Panc1 (cell line): ENCODE measurements around the gene PRND. TPM values are rescaled to one million over a fixed set of nuclear protein-coding genes. Genes with fewer than 3 reads are reported as not detected.
"Not testable (repeated sequence)": the region's sequence is repeated elsewhere in the genome, so short reads cannot be mapped to it uniquely, and the experiment has no call there.

Experiments
- ATAC-seq: fragments of 200-7000 bp; cut with Tn5 transposase; 2 replicates; pipeline ENCODE4 v1.9.1; 2020; ENCODE audit warnings: mild to moderate bottlenecking, moderate library complexity
- BruUV-seq: library from RNA; stranded (reverse); fragments of 400-500 nt; replicated peaks from 2 replicates; lab custom pipeline; 2021; lab: Mats Ljungman, UMichigan
- CTCF ChIA-PET: fragments of 300-600 bp; sonication (Branson Sonifier 250); formaldehyde crosslinking; loops from one replicate; lab custom pipeline; 2022; ENCODE audit warnings: antibody characterized with exemption; lab: Charles Lee
- POLR2A ChIA-PET: fragments of 300-600 bp; sonication (Branson Sonifier 250); formaldehyde crosslinking; loops from one replicate; lab custom pipeline; 2022; ENCODE audit warnings: antibody characterized with exemption; lab: Charles Lee
- DNase-seq: peaks from one replicate; pipeline ENCODE4 v3.0.0-alpha.2; 2010; ENCODE audit warnings: low read depth, low spot score
- H3K27ac ChIP-seq: 2 replicates; pipeline ENCODE4 v1.5.1; 2011; ENCODE audit warnings: mild to moderate bottlenecking, low read length, inconsistent platforms
- H3K27me3 ChIP-seq: fragments of 200-500 bp; sonication (Bioruptor generic); 2 replicates; pipeline ENCODE4 v1.6.0; 2014; ENCODE audit warnings: low read length, inconsistent platforms; ENCODE audit not compliant: control insufficient read depth, insufficient read depth
- H3K36me3 ChIP-seq: fragments of 200-500 bp; sonication (Bioruptor generic); 2 replicates; pipeline ENCODE4 v1.5.1; 2014; ENCODE audit warnings: inconsistent platforms, mild to moderate bottlenecking, low read length, moderate library complexity; ENCODE audit not compliant: control insufficient read depth, insufficient read depth
- H3K4me1 ChIP-seq: 2 replicates; pipeline ENCODE4 v1.5.1; 2011; ENCODE audit warnings: inconsistent platforms, mild to moderate bottlenecking, low read length, moderate library complexity; ENCODE audit not compliant: control insufficient read depth, insufficient read depth
- H3K4me3 ChIP-seq, 2 experiments: 2 replicates each; pipeline ENCODE4 v1.5.1; 2011 to 2012; ENCODE audit warnings: low read depth in 2 of 2, low read length in 2 of 2, mild to moderate bottlenecking in 2 of 2, inconsistent platforms in 1 of 2, moderate library complexity in 1 of 2
- H3K9me3 ChIP-seq: fragments of 200-500 bp; sonication (Bioruptor generic); 2 replicates; pipeline ENCODE4 v1.5.1; 2014; ENCODE audit warnings: low read depth, mild to moderate bottlenecking, inconsistent platforms, low read length, moderate library complexity; ENCODE audit not compliant: control insufficient read depth, insufficient read depth
- CTCF ChIP-seq: fragments of 450-650 bp; IDR thresholded peaks from 2 replicates; pipeline ENCODE4 v1.5.1; 2017; ENCODE audit warnings: mild to moderate bottlenecking
- POLR2AphosphoS5 ChIP-seq: IDR thresholded peaks from 2 replicates; pipeline ENCODE4 v1.6.1; 2012; ENCODE audit warnings: mild to moderate bottlenecking, low read depth, low read length, moderate library complexity
- REST ChIP-seq, 2 experiments: IDR thresholded peaks; 2 replicates each; pipeline ENCODE4 v1.6.1; 2011 to 2012; ENCODE audit warnings: low read depth in 2 of 2, control low read depth in 1 of 2, low read length in 1 of 2, mild to moderate bottlenecking in 1 of 2, moderate library complexity in 1 of 2; ENCODE audit not compliant: insufficient read depth in 1 of 2
- SIN3A ChIP-seq: IDR thresholded peaks from 2 replicates; pipeline ENCODE4 v1.6.1; 2012; ENCODE audit warnings: low read depth, mild to moderate bottlenecking, low read length, moderate library complexity, borderline replicate concordance; ENCODE audit not compliant: insufficient read depth
- TCF7L2 ChIP-seq: IDR thresholded peaks from 2 replicates; pipeline ENCODE4 v1.6.1; 2011; ENCODE audit warnings: mild to moderate bottlenecking, low read depth, low read length, inconsistent platforms
- in situ Hi-C: cut with HindIII; loops from 2 replicates; pipeline ENCODE4 v1.10.0; 2016; ENCODE audit warnings: low sequenced_read_pairs, low pct_unique_long_range_greater_than_20kb
- intact Hi-C: fragments of 100-400 bp; cut with micrococcal nuclease; formaldehyde crosslinking; loops from one replicate; pipeline ENCODE4 v1.10.0; 2022; ENCODE audit not compliant: unreplicated experiment
- total RNA-seq: library from RNA; stranded (reverse); gene quantifications from one replicate; pipeline ENCODE4 v1.2.1, GENCODE V29; 2021; ENCODE audit not compliant: unreplicated experiment

Gene PRND
- total RNA-seq, 1 experiment from 2014 or later: not detected

GRCh38 chr20:4759100-4759884 lies 37.6 kb downstream of the PRND start:
- H3K27ac ChIP-seq, DNase-seq, ATAC-seq, H3K9me3 ChIP-seq, in situ Hi-C loops, BruUV-seq, H3K36me3 ChIP-seq, H3K27me3 ChIP-seq, intact Hi-C loops, H3K4me1 ChIP-seq, H3K4me3 ChIP-seq, POLR2A ChIA-PET: not testable (repeated sequence)
- TF ChIP-seq CTCF: peak; percentile 50
- CTCF ChIA-PET: interaction anchor here (0.6 to 0.8 kb wide), 3 partner anchors 186 to 421 kb away, joined by 3 to 5 read pairs (median 3); no protein-coding TSS in a partner anchor

GRCh38 chr20:4763261-4763660 lies 41.6 kb downstream of the PRND start:
- Histone ChIP-seq H3K27me3 (no peaks in the 10 kb centered on the region), H3K36me3 (no peaks in the 10 kb centered on the region), H3K27ac (no peak overlapping the region), H3K4me1 (no peaks in the 10 kb centered on the region), H3K4me3 (no peak overlapping the region), H3K9me3 (no peaks in the 10 kb centered on the region)
- TF ChIP-seq CTCF (no peak), SIN3A (no peak), TCF7L2 (no peak), POLR2AphosphoS5 (no peak), REST (IDR thresholded peaks at IDR 0.05; ENCODE audit: insufficient read depth in 1 of 2, low read depth in 2 of 2, low read length in 1 of 2) (no peak)
- ATAC-seq: no peak
- intact Hi-C loops: no loop called here
- in situ Hi-C loops: no loop called here
- no TSS peak for BruUV-seq
- CTCF ChIA-PET: interaction anchor here (0.6 kb wide), 1 partner anchor 865 kb away, joined by 7 read pairs; no protein-coding TSS in a partner anchor
- POLR2A ChIA-PET: no interaction called here
- no peak for DNase-seq
